Measurements from ENCODE around the gene LPIN1.

LPIN1 gene

DNA sequence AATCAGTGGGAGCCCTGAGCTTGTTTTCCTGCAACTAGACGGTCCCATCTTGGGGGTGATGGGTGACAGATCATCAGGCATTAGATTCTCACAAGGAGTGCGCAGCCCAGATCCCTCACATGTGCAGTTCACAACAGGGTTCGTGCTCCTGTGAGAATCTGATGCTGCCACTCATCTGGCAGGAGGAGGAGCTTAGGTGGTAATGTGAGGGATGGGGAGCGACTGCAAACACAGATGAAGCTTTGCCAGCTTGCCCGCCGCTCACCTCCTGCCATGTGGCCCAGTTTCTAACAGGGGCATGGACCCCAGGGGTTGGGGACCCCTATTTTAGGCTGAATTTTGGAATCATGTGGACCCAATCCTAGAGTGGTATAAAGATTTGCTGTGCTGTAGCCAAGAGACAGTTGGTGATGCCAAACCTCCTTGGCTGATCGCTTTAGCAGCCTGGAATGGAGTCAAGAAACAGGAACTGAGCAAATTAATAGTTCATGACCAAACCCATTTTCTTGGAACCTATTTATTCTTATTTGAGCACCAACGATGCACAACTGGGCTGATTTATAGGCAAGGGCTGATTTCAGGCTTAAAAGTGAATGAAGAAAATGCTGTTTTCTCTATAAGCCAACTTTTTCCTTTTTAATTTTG, 25.7 kb downstream of the LPIN1 start:
- no peak for TF ChIP-seq CEBPB (IDR thresholded peaks at IDR 0.05)
- no peak for TF ChIP-seq NFIC (IDR thresholded peaks at IDR 0.05)
- no peak for TF ChIP-seq EP300 (IDR thresholded peaks at IDR 0.05; ENCODE audit: borderline replicate concordance)
- TF ChIP-seq TEAD4 (IDR thresholded peaks at IDR 0.05): no peak
- TF ChIP-seq, protein P1, sequence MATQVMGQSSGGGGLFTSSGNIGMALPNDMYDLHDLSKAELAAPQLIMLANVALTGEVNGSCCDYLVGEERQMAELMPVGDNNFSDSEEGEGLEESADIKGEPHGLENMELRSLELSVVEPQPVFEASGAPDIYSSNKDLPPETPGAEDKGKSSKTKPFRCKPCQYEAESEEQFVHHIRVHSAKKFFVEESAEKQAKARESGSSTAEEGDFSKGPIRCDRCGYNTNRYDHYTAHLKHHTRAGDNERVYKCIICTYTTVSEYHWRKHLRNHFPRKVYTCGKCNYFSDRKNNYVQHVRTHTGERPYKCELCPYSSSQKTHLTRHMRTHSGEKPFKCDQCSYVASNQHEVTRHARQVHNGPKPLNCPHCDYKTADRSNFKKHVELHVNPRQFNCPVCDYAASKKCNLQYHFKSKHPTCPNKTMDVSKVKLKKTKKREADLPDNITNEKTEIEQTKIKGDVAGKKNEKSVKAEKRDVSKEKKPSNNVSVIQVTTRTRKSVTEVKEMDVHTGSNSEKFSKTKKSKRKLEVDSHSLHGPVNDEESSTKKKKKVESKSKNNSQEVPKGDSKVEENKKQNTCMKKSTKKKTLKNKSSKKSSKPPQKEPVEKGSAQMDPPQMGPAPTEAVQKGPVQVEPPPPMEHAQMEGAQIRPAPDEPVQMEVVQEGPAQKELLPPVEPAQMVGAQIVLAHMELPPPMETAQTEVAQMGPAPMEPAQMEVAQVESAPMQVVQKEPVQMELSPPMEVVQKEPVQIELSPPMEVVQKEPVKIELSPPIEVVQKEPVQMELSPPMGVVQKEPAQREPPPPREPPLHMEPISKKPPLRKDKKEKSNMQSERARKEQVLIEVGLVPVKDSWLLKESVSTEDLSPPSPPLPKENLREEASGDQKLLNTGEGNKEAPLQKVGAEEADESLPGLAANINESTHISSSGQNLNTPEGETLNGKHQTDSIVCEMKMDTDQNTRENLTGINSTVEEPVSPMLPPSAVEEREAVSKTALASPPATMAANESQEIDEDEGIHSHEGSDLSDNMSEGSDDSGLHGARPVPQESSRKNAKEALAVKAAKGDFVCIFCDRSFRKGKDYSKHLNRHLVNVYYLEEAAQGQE (IDR thresholded peaks at IDR 0.05; ENCODE audit: low read depth): no peak
- TF ChIP-seq FOXM1 (IDR thresholded peaks at IDR 0.05; ENCODE audit: borderline replicate concordance, low read depth): no peak
- no peak for TF ChIP-seq ZBTB7A (IDR thresholded peaks at IDR 0.05; ENCODE audit: low read depth)
- TF ChIP-seq, protein P2, sequence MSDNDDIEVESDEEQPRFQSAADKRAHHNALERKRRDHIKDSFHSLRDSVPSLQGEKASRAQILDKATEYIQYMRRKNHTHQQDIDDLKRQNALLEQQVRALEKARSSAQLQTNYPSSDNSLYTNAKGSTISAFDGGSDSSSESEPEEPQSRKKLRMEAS (IDR thresholded peaks at IDR 0.05): no peak
- TF ChIP-seq TCF12 (IDR thresholded peaks at IDR 0.05; ENCODE audit: low read depth): no peak
- TF ChIP-seq RAD21 (IDR thresholded peaks at IDR 0.05; ENCODE audit: low read depth): no peak
- TF ChIP-seq TAF1 (IDR thresholded peaks at IDR 0.05; ENCODE audit: low read depth): no peak
- TF ChIP-seq EGR1 (IDR thresholded peaks at IDR 0.05): no peak
- TF ChIP-seq CREB1 (IDR thresholded peaks at IDR 0.05; ENCODE audit: low read depth): no peak

DNA sequence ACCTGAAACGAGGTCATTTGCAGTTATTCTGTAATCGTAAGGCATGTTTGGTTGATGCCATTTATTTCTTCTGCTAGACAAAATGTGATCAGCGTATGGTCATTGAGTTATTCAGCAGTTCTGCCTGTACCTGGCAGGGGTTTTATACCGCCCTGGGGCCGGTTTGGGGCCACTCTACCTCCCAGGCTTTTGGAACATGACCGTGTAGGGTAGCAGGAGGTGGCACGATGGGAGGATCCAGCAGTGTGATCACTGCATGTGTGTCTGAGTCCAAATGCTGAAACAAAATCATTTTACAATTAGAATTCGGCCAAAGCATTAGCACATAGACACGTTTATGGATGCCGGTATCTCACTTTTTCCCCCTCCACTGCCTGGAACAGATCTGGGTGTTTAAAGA, 26.7 kb downstream of the LPIN1 start:
- TF ChIP-seq YY1 (IDR thresholded peaks at IDR 0.05; ENCODE audit: low read depth): no peak
- TF ChIP-seq, protein P2 (IDR thresholded peaks at IDR 0.05): no peak
- no peak for TF ChIP-seq CEBPB (IDR thresholded peaks at IDR 0.05)
- no peak for TF ChIP-seq ZBTB7A (IDR thresholded peaks at IDR 0.05; ENCODE audit: low read depth)
- TF ChIP-seq, protein P1 (IDR thresholded peaks at IDR 0.05; ENCODE audit: low read depth): no peak
- TF ChIP-seq TAF1 (IDR thresholded peaks at IDR 0.05; ENCODE audit: low read depth): no peak
- no peak for TF ChIP-seq NFIC (IDR thresholded peaks at IDR 0.05)
- TF ChIP-seq EGR1 (IDR thresholded peaks at IDR 0.05): no peak
- TF ChIP-seq RAD21 (IDR thresholded peaks at IDR 0.05; ENCODE audit: low read depth): no peak
- TF ChIP-seq TCF12 (IDR thresholded peaks at IDR 0.05; ENCODE audit: low read depth): no peak

DNA sequence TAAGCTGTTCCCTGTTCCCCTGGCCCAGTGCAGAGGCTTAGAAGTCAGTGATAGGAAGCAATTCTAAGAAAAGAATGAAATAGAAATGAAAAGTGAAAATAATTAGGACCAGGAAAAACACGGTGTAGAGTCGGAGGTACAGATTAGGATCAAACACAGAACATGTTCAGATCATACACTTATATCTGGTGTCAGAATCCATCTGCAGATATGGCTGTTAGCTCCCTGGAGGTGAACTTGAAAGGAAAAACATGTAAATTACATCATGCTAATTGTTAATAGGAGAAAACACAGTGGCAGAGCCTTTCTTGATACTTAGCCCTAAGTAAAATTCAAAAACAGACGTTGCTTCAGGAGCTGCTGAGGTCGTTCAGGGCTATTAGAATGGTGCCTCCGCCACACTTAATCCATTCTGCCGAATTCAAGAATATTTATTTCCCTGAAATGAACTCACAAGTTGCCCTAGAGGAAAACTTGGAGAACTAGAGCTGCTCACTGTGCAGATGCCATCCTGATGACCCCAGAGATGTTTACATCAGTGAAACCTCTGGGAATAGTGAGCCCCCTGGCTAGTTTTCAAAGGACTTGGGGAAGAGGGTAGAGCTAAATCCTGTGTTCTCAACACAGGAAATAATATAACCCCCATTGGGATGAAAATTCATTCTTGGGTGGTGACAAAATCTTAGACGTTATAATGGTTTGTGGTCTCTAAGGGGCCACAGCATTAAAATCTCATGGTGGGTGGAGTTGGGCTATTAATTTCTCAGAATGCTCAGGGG, 27.5 kb downstream of the LPIN1 start:
- no peak for TF ChIP-seq FOXM1 (IDR thresholded peaks at IDR 0.05; ENCODE audit: borderline replicate concordance, low read depth)

DNA sequence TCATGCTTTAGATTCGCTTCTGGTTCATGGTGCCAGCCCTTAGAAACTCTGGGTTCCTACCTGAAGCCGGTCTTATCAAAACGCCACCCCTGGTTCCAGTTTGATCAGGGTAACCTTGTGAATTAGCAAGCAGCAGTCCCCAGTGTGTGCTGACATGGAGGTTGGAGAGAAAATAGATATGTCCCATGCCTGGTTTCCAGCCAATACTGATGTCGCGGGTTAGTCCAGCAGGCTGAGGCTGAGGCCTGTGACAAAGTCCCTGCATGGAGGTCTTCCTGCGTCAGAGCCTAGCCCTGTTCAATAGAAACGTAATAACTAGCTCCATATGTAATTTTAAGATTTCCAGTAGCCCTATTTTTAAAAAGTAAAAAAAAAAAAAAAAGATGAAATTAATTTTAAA, 28.2 kb downstream of the LPIN1 start:
- TF ChIP-seq CREB1 (IDR thresholded peaks at IDR 0.05; ENCODE audit: low read depth) (no peak), NFIC (IDR thresholded peaks at IDR 0.05) (no peak), EGR1 (IDR thresholded peaks at IDR 0.05) (no peak), TCF12 (IDR thresholded peaks at IDR 0.05; ENCODE audit: low read depth) (no peak), TEAD4 (IDR thresholded peaks at IDR 0.05) (no peak), EP300 (IDR thresholded peaks at IDR 0.05; ENCODE audit: borderline replicate concordance) (no peak), RAD21 (IDR thresholded peaks at IDR 0.05; ENCODE audit: low read depth) (no peak), CEBPB (IDR thresholded peaks at IDR 0.05) (no peak), FOXM1 (IDR thresholded peaks at IDR 0.05; ENCODE audit: borderline replicate concordance, low read depth) (no peak), YY1 (IDR thresholded peaks at IDR 0.05; ENCODE audit: low read depth) (no peak), ZBTB7A (IDR thresholded peaks at IDR 0.05; ENCODE audit: low read depth) (no peak), TAF1 (IDR thresholded peaks at IDR 0.05; ENCODE audit: low read depth) (no peak)
- TF ChIP-seq, protein P1 (IDR thresholded peaks at IDR 0.05; ENCODE audit: low read depth): no peak
- TF ChIP-seq, protein P3, sequence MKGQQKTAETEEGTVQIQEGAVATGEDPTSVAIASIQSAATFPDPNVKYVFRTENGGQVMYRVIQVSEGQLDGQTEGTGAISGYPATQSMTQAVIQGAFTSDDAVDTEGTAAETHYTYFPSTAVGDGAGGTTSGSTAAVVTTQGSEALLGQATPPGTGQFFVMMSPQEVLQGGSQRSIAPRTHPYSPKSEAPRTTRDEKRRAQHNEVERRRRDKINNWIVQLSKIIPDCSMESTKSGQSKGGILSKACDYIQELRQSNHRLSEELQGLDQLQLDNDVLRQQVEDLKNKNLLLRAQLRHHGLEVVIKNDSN (IDR thresholded peaks at IDR 0.05): no peak
- TF ChIP-seq, protein P2 (IDR thresholded peaks at IDR 0.05): no peak
